GM10266 (cell line): ENCODE results near the gene HSBP1.

Experiments used
- DNase-seq: peaks from one replicate; pipeline ENCODE4 v3.0.0; 2012; ENCODE audit errors: extremely low spot score
- TF ChIP-seq, protein P1 (sequence below): IDR thresholded peaks from 2 replicates; pipeline ENCODE4 v1.5.1; 2012; ENCODE audit warnings: mild to moderate bottlenecking, low read depth; ENCODE audit not compliant: control insufficient read depth, insufficient read depth; ENCODE audit errors: missing control alignments

Gene HSBP1

GRCh38 chr16:83813823-83814658 is 6.3 kb downstream of the HSBP1 start:
- TF ChIP-seq, protein P1, sequence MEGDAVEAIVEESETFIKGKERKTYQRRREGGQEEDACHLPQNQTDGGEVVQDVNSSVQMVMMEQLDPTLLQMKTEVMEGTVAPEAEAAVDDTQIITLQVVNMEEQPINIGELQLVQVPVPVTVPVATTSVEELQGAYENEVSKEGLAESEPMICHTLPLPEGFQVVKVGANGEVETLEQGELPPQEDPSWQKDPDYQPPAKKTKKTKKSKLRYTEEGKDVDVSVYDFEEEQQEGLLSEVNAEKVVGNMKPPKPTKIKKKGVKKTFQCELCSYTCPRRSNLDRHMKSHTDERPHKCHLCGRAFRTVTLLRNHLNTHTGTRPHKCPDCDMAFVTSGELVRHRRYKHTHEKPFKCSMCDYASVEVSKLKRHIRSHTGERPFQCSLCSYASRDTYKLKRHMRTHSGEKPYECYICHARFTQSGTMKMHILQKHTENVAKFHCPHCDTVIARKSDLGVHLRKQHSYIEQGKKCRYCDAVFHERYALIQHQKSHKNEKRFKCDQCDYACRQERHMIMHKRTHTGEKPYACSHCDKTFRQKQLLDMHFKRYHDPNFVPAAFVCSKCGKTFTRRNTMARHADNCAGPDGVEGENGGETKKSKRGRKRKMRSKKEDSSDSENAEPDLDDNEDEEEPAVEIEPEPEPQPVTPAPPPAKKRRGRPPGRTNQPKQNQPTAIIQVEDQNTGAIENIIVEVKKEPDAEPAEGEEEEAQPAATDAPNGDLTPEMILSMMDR: no peak

GRCh38 chr16:83814659-83814985 is 6.8 kb downstream of the HSBP1 start:
- no peak for DNase-seq
- TF ChIP-seq, protein P1: no peak

More at GRCh38 chr16:83813823-83814658, 6.3 kb downstream of the HSBP1 start:
- DNase-seq: no peak

DNA sequence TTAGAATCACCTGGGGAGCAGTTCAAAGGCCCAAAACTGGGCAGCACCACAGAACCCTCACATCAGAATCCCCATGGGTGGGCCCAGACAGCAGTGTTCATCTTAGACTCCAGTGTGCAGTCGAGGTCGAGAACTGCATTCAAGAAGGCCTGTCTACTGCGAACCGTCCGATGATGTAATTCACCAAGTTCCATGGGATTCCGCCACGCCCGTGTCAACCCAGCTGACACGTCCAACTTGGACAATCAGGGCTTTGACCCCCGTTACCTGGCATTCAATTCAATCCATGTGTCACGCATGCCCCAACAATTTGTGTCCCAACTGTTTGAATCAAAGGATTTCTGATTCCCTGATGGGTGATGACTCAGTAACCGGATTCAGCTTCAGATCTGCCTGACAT is 9.2 kb downstream of the HSBP1 start:
- TF ChIP-seq, protein P1: no peak
- no peak for DNase-seq

- DNase-seq: no peak
- TF ChIP-seq, protein P1: no peak
Observed at GRCh38 chr16:83818276-83818675, 10.5 kb downstream of the HSBP1 start.

DNA sequence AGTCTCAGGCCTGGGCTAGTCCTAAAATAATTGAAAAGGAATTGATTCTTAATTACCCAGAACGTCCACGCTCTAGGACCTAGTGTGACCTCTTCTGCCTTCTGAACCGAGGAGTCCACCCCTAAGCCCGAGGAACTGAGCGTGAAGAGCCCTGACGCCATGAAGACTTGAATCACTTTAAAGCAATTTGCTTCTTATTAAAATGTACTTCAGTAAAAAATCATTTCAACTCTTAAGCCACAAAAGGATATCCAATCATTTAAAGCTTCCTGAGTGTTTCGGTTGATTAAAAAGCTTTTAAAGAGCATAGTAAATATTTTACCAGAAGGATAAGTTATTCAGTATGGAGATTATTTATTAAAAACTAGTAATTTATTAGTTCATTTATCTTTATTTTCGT is 11.6 kb downstream of the HSBP1 start:
- no peak for DNase-seq
- TF ChIP-seq, protein P1: no peak

DNA sequence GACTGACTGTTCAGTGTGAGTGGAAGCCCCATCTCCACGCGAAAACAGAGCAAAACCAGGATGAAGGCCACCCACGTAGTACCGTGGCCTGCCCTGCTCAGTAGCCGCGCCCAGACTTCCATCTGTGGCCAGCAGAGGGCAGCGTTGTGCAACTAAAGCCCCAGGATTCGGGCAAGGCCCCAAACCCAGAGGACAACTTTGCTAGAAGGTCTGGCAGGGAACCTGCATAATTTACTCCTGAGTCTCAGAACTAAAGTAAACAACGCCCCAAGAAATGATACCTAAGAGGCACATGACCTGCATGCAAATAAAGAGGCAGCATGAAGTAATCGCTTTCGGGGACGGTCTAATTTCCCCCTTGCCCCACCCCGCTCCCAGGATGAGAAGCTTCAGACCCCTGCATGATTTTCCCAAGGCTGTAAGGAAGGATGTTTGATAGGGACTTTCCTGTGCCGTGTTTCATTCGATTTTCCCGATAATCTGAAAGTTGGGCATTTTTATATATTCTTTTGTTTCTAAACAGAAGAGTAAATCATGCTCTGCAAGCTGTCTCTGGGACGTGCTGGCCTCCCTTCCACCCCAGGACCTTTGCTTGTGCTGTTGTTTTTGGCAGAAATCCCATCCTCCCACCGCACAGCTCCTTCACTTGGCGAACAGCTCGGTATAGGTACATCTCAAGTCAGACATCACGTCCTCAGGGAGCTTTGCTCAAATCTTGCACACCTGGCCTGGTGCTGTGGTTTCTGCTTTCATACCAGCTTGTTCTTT is 18.6 kb downstream of the HSBP1 start:
- TF ChIP-seq, protein P1: peak; percentile 95
- peak; percentile 81 for DNase-seq

DNA sequence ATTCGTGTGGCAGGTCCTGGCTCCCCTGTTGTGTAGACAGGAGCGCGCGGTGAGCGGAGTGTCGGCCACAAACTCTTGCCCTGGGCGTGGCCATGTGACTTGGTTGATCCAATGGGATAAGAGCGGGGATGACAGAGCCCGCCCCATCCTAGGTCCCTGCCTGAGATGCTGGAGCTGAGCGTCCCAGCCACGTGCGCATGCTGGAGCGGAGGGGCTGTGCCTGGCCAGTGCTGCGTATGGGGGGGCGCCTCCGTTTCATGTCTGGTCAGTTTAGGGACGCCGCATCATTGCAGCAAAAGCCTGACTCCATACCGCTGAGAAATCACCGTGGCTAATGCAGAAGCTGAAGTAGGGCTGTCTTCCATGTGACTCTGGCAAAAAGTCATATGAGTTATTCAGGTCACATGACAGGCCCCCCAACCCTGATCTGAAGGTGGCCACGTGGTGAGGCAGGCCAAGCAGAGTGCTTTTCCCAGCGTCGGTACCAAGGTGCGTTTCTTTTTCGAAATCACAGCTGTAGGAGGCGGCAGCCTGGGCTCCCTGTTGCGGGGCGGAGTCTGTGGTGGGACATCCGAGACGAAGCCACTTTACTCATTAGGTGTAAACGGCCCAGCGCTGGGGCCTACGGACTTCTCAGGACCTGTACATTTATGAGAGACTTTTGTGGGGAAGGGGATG is 22.5 kb downstream of the HSBP1 start:
- TF ChIP-seq, protein P1: no peak
- DNase-seq: no peak
